COLO829 (cell line): ENCODE data around the gene ZNF280A.
A peak's percentile ranks its signal among the peaks of the same experiment; 100 is the strongest.
"Not testable (repeated sequence)": the region's sequence is repeated elsewhere in the genome, so short reads cannot be mapped to it uniquely, and the experiment has no call there.

Experiments
- DNase-seq: peaks from one replicate; pipeline ENCODE4 v3.0.0; 2012; ENCODE audit warnings: low spot score

Gene ZNF280A

GRCh38 chr22:22510833-22511232, 9.2 kb downstream of the ZNF280A start:
- not testable (repeated sequence) for DNase-seq

- DNase-seq, result not testable (repeated sequence)
Observed at GRCh38 chr22:22509912-22510311, 10.2 kb downstream of the ZNF280A start.

- peak; percentile 70 for DNase-seq
Observed at GRCh38 chr22:22508274-22509176, 11.5 kb downstream of the ZNF280A start, which contains the start of gene ZNF280B. TSS of gene ZNF280B (minus strand) at chr22:22508742. CDS start at chr22:22489398, 19,344 bp downstream.

- DNase-seq, result no peak
Observed at GRCh38 chr22:22507743-22508273, 12.3 kb downstream of the ZNF280A start.

- no peak for DNase-seq
Observed at GRCh38 chr22:22506736-22507135, 13.3 kb downstream of the ZNF280A start.

GRCh38 chr22:22498267-22498666, 21.8 kb downstream of the ZNF280A start:
- no peak for DNase-seq

GRCh38 chr22:22491589-22491988, 28.5 kb downstream of the ZNF280A start:
- not testable (repeated sequence) for DNase-seq

GRCh38 chr22:22488736-22489135, 31.3 kb downstream of the ZNF280A start:
- no peak for DNase-seq

GRCh38 chr22:22487869-22488597, 32.0 kb downstream of the ZNF280A start:
- DNase-seq, result no peak

- no peak for DNase-seq
Observed at GRCh38 chr22:22487059-22487458, 33.0 kb downstream of the ZNF280A start.

GRCh38 chr22:22486132-22486899, 33.8 kb downstream of the ZNF280A start:
- no peak for DNase-seq

GRCh38 chr22:22485524-22485923, 34.5 kb downstream of the ZNF280A start:
- no peak for DNase-seq

- no peak for DNase-seq
Observed at GRCh38 chr22:22484023-22484422, 36.0 kb downstream of the ZNF280A start.

GRCh38 chr22:22480940-22481339, 39.1 kb downstream of the ZNF280A start:
- DNase-seq, result no peak

- DNase-seq, result no peak
Observed at GRCh38 chr22:22479999-22480532, 40.0 kb downstream of the ZNF280A start.

- DNase-seq, result no peak
Observed at GRCh38 chr22:22479116-22479515, 41.0 kb downstream of the ZNF280A start.

- DNase-seq, result peak; percentile 96
Observed at GRCh38 chr22:22478470-22478869, 41.6 kb downstream of the ZNF280A start.

- DNase-seq, result no peak
Observed at GRCh38 chr22:22474733-22475132, 45.3 kb downstream of the ZNF280A start.

GRCh38 chr22:22471104-22471503, 49.0 kb downstream of the ZNF280A start:
- DNase-seq, result not testable (repeated sequence)

- no peak for DNase-seq
Observed at GRCh38 chr22:22469527-22469926, 50.5 kb downstream of the ZNF280A start.

- DNase-seq, result not testable (repeated sequence)
Observed at GRCh38 chr22:22468794-22469469, 51.1 kb downstream of the ZNF280A start.
